Measurements from ENCODE around the gene FREY1. TPM values are rescaled to one million over a fixed set of nuclear protein-coding genes. Genes with fewer than 3 reads are reported as not detected.

Gene FREY1
- total RNA-seq, 2 donors from 2014 or later = 0.59 to 2.8 TPM

- Histone ChIP-seq H3K27ac (no peak overlapping the region), H3K36me3 (peaks cover 9 to 12% of the 10 kb centered on the region in 2 donors), H3K9me3 (no peaks in the 10 kb centered on the region), H3K27me3 (replicated peaks; ENCODE audit: insufficient read depth) (no peaks in the 10 kb centered on the region), H3K4me3 (no peak overlapping the region), H3K4me1 (replicated peaks) (peaks cover 9% of the 10 kb centered on the region)
- 86% methylated on average over 13 of the region's 13 CpGs for WGBS
- TF ChIP-seq POLR2A (IDR thresholded peaks at IDR 0.05) (no peak), POLR2AphosphoS5 (IDR thresholded peaks at IDR 0.05) (no peak), CTCF (IDR thresholded peaks at IDR 0.05) (no peak)
- intact Hi-C loops (cut with DNase I) = loop anchor here (5.0 kb wide), 1 partner anchor 68 kb away; the partner anchor contains the start of gene CRY2
- DNase-seq (ENCODE audit: low spot score) = no peak
Observed at GRCh38 chr11:45915446-45915845, 8.4 kb upstream of the FREY1 start.

GRCh38 chr11:45913942-45914635, 7.0 kb upstream of the FREY1 start:
- no peak overlapping the region for H3K27ac ChIP-seq
- 84% methylated on average over 20 of the region's 22 CpGs for WGBS
- peaks cover 9% of the 10 kb centered on the region for H3K4me1 ChIP-seq (replicated peaks)
- no peak for DNase-seq (ENCODE audit: low spot score)
- no peaks in the 10 kb centered on the region for H3K27me3 ChIP-seq (replicated peaks; ENCODE audit: insufficient read depth)
- no peak for TF ChIP-seq CTCF (IDR thresholded peaks at IDR 0.05)
- TF ChIP-seq POLR2AphosphoS5 (IDR thresholded peaks at IDR 0.05) = no peak
- TF ChIP-seq POLR2A (IDR thresholded peaks at IDR 0.05) = no peak
- intact Hi-C loops (cut with DNase I) = no loop called here
- no peaks in the 10 kb centered on the region for H3K9me3 ChIP-seq
- no peak overlapping the region for H3K4me3 ChIP-seq
- H3K36me3 ChIP-seq = peaks cover 9 to 12% of the 10 kb centered on the region in 2 donors

GRCh38 chr11:45913514-45913913, 6.4 kb upstream of the FREY1 start:
- intact Hi-C loops (cut with DNase I) = no loop called here
- Histone ChIP-seq H3K4me1 (replicated peaks) (peaks cover 9% of the 10 kb centered on the region), H3K9me3 (no peaks in the 10 kb centered on the region), H3K36me3 (peaks cover 9 to 12% of the 10 kb centered on the region in 2 donors), H3K27me3 (replicated peaks; ENCODE audit: insufficient read depth) (no peaks in the 10 kb centered on the region), H3K4me3 (no peak overlapping the region), H3K27ac (no peak overlapping the region)
- TF ChIP-seq POLR2AphosphoS5 (IDR thresholded peaks at IDR 0.05) (no peak), CTCF (IDR thresholded peaks at IDR 0.05) (no peak), POLR2A (IDR thresholded peaks at IDR 0.05) (no peak)
- WGBS = 95% methylated on average over 19 of the region's 19 CpGs
- no peak for DNase-seq (ENCODE audit: low spot score)

GRCh38 chr11:45910623-45911022, 3.6 kb upstream of the FREY1 start:
- no peak overlapping the region for H3K4me3 ChIP-seq
- intact Hi-C loops (cut with DNase I) = no loop called here
- H3K27ac ChIP-seq = no peak overlapping the region
- H3K36me3 ChIP-seq = peaks cover 9 to 12% of the 10 kb centered on the region in 2 donors
- no peaks in the 10 kb centered on the region for H3K4me1 ChIP-seq (replicated peaks)
- H3K9me3 ChIP-seq = no peaks in the 10 kb centered on the region
- no peak for DNase-seq (ENCODE audit: low spot score)
- WGBS = 82% methylated on average over 9 of the region's 9 CpGs
- no peaks in the 10 kb centered on the region for H3K27me3 ChIP-seq (replicated peaks; ENCODE audit: insufficient read depth)
- TF ChIP-seq CTCF (IDR thresholded peaks at IDR 0.05) (no peak), POLR2A (IDR thresholded peaks at IDR 0.05) (no peak), POLR2AphosphoS5 (IDR thresholded peaks at IDR 0.05) (no peak)
